HL-60/S4 treated with phorbol 12-myristate 13-acetate at 8.2 ng/mL for 4 days and 3 days (cell line): Measurements from ENCODE around the gene ASIP.
"Not testable (repeated sequence)": the region's sequence is repeated elsewhere in the genome, so short reads cannot be mapped to it uniquely, and the experiment has no call there.

Experiments
- in situ Hi-C: fragments of 300-500 bp; cut with MboI; formaldehyde crosslinking; loops from 2 replicates; pipeline ENCODE4 v1.15.0; 2022; ENCODE audit warnings: low sequenced_read_pairs

Gene ASIP

GRCh38 chr20:34242015-34242414, 792 bp downstream of the ASIP start:
- in situ Hi-C loops, result not testable (repeated sequence)

- in situ Hi-C loops, result no loop called here
These were observed 1.7 kb downstream of the ASIP start for GRCh38 chr20:34242879-34243278.

- in situ Hi-C loops, result no loop called here
These were observed 2.2 kb downstream of the ASIP start for GRCh38 chr20:34243377-34243776.

- in situ Hi-C loops, result no loop called here
These were observed 5.0 kb downstream of the ASIP start for GRCh38 chr20:34246126-34246626.

- in situ Hi-C loops, result no loop called here
These were observed 8.1 kb downstream of the ASIP start for GRCh38 chr20:34249291-34249690.

- in situ Hi-C loops, result no loop called here
These were observed 8.8 kb downstream of the ASIP start for GRCh38 chr20:34250005-34250404.

GRCh38 chr20:34251619-34252018, 10.4 kb downstream of the ASIP start:
- in situ Hi-C loops, result no loop called here

GRCh38 chr20:34252431-34253086, 11.3 kb downstream of the ASIP start:
- in situ Hi-C loops, result not testable (repeated sequence)

GRCh38 chr20:34254979-34255378, 13.8 kb downstream of the ASIP start:
- in situ Hi-C loops, result no loop called here

GRCh38 chr20:34256629-34257124, 15.5 kb downstream of the ASIP start:
- in situ Hi-C loops, result no loop called here

GRCh38 chr20:34260208-34260942, 19.2 kb downstream of the ASIP start:
- in situ Hi-C loops, result no loop called here

- in situ Hi-C loops, result no loop called here
These were observed 21.5 kb downstream of the ASIP start for GRCh38 chr20:34262488-34263288.

GRCh38 chr20:34263468-34263867, 22.2 kb downstream of the ASIP start:
- in situ Hi-C loops, result not testable (repeated sequence)

GRCh38 chr20:34264141-34264540, 22.9 kb downstream of the ASIP start:
- in situ Hi-C loops, result no loop called here

- in situ Hi-C loops, result no loop called here
These were observed 26.9 kb downstream of the ASIP start for GRCh38 chr20:34268145-34268544.

- in situ Hi-C loops, result no loop called here
These were observed 27.8 kb downstream of the ASIP start for GRCh38 chr20:34268851-34269636.

GRCh38 chr20:34269996-34270627, 28.9 kb downstream of the ASIP start:
- in situ Hi-C loops, result no loop called here

- in situ Hi-C loops, result no loop called here
These were observed 30.7 kb downstream of the ASIP start for GRCh38 chr20:34271956-34272355.

GRCh38 chr20:34274694-34275093, 33.5 kb downstream of the ASIP start:
- in situ Hi-C loops, result no loop called here

- in situ Hi-C loops, result no loop called here
These were observed 40.0 kb downstream of the ASIP start for GRCh38 chr20:34281177-34281576.
